Activated T-cell treated with anti-CD3 and anti-CD28 coated beads, Interleukin-2, amount 50 U/mL, for 24 hours (primary cell): ENCODE data around the gene SMO.

Experiments used
- DNase-seq: peaks from one replicate; pipeline ENCODE4 v3.0.0-alpha.2; 2020
- H3K27ac Mint-ChIP-seq: 2 replicates; pipeline ENCODE4 v1.8.0; 2020; ENCODE audit warnings: mild to moderate bottlenecking, mixed read lengths
- H3K27me3 Mint-ChIP-seq: 2 replicates; pipeline ENCODE4 v1.8.0; 2020; ENCODE audit warnings: mixed read lengths
- H3K36me3 Mint-ChIP-seq: 2 replicates; pipeline ENCODE4 v1.8.0; 2020; ENCODE audit warnings: low read depth, mixed read lengths
- H3K4me1 Mint-ChIP-seq: 2 replicates; pipeline ENCODE4 v1.8.0; 2020; ENCODE audit warnings: low read depth, mixed read lengths
- H3K4me3 Mint-ChIP-seq: 2 replicates; pipeline ENCODE4 v1.8.0; 2020; ENCODE audit warnings: mild to moderate bottlenecking, moderate library complexity, mixed read lengths
- H3K9me3 Mint-ChIP-seq: 2 replicates; pipeline ENCODE4 v1.8.0; 2020; ENCODE audit warnings: mixed read lengths

Gene SMO

DNA sequence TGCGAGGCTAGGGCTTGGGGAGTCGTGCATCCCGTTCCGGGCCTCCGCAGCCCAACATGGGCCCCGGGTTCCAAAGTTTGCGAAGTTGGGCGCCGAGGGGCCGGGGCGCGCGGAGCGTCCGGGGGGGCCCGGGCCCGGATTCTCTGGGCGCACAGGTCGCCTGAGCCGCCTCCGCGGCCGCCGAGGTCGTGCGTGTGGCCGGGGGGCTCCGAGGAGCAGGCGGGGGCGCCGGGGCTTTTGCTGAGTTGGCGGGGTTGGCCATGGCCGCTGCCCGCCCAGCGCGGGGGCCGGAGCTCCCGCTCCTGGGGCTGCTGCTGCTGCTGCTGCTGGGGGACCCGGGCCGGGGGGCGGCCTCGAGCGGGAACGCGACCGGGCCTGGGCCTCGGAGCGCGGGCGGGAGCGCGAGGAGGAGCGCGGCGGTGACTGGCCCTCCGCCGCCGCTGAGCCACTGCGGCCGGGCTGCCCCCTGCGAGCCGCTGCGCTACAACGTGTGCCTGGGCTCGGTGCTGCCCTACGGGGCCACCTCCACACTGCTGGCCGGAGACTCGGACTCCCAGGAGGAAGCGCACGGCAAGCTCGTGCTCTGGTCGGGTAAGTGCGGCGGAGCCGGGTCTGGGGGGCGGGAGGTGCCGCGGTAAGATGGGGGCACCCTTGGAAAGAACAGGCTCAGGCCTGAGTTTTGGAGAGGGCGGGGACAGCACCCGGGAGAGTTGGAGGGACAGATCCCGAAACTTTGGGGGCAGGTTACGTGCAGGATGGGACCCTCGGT, 643 bp downstream of the SMO start:
- H3K27me3 Mint-ChIP-seq, result peaks cover 71% of the 10 kb centered on the region
- H3K9me3 Mint-ChIP-seq, result no peaks in the 10 kb centered on the region
- H3K27ac Mint-ChIP-seq, result no peak overlapping the region
- H3K4me1 Mint-ChIP-seq, result peaks cover 9% of the 10 kb centered on the region
- H3K36me3 Mint-ChIP-seq, result no peaks in the 10 kb centered on the region
- peak; percentile 37 for DNase-seq
- peak overlapping the region; percentile 60 for H3K4me3 Mint-ChIP-seq

DNA sequence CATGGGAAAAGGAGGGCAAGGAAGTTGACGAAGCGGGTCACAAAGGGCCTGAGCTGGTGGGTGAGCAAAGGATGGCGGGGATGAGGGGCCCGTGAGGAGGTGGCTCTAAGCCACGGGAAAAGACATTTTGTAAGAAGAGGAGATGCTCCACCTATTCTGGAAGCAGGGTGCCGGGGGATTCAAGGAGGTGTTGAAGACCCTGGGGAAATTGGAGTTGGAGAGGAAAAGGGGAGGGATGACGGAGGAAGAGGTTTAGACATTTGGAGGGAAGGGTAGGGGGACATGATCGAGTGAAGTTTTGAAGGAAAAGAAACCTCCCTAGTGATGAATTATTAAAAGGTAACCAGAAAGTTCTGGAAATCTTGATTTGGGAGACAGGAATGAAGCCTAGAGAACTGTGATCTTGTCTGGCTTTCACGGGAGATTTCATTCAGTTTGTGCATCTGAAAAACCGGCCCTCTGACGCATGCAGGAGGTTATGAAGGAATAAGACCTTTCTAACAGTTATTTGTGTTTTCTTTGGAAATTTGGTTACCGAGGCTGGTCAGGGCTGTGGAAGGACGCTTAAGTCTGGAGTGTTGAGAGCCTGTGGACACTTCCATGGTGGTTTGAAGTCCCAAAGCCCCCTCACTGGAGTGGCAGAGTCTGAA, 1.4 kb downstream of the SMO start:
- peak overlapping the region; percentile 60 for H3K4me3 Mint-ChIP-seq
- no peak overlapping the region for H3K27ac Mint-ChIP-seq
- no peaks in the 10 kb centered on the region for H3K9me3 Mint-ChIP-seq
- H3K27me3 Mint-ChIP-seq, result peaks cover 70% of the 10 kb centered on the region
- H3K4me1 Mint-ChIP-seq, result peaks cover 9% of the 10 kb centered on the region
- H3K36me3 Mint-ChIP-seq, result no peaks in the 10 kb centered on the region
- DNase-seq, result no peak

DNA sequence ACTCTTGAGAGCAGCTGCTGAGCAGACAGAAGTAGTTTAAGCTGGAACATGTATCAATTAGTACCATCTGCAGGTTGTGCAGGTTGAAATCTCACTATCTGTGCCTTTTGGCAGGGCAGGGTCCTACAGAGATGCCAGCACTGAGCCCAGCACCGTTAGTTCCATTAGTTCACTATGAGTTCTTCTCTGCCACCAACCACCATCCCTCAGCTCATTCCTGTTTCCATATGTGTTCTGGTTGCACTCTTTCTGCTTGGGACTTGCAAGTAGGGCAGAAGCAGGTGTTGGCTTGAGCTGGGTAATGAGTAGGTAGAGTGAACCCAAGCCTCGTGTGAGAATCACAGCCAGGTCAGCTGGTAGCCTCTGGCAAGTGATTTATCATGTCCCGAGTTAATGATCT, 2.8 kb downstream of the SMO start:
- Mint-ChIP-seq H3K36me3 (no peaks in the 10 kb centered on the region), H3K27me3 (peaks cover 56% of the 10 kb centered on the region), H3K4me1 (peaks cover 9% of the 10 kb centered on the region), H3K4me3 (no peak overlapping the region), H3K27ac (no peak overlapping the region), H3K9me3 (no peaks in the 10 kb centered on the region)
- no peak for DNase-seq

DNA sequence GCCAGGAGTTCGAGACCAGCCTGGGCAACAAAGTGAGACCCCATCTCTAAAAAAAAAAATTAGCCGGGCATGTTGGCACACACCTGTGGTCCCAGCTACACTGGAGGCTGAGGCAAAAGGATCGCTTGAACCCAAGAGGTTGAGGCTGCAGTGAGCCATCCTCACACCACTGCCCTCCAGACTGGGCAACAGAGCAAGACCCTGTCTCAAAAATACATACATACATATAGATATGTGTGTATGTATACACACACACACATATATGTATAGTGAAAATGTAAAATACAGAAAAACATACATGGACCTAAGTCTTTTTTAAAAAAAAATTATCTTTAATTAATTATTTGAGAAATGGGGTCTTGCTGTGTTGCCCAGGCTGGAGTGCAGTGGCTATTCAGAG, 5.5 kb downstream of the SMO start:
- H3K36me3 Mint-ChIP-seq, result no peaks in the 10 kb centered on the region
- no peaks in the 10 kb centered on the region for H3K9me3 Mint-ChIP-seq
- H3K27me3 Mint-ChIP-seq, result peaks cover 34% of the 10 kb centered on the region
- no peak overlapping the region for H3K27ac Mint-ChIP-seq
- DNase-seq, result no peak
- peaks cover 6% of the 10 kb centered on the region for H3K4me1 Mint-ChIP-seq
- H3K4me3 Mint-ChIP-seq, result no peak overlapping the region

- H3K4me1 Mint-ChIP-seq, result no peaks in the 10 kb centered on the region
- H3K9me3 Mint-ChIP-seq, result no peaks in the 10 kb centered on the region
- peaks cover 2% of the 10 kb centered on the region for H3K27me3 Mint-ChIP-seq
- no peak overlapping the region for H3K4me3 Mint-ChIP-seq
- no peaks in the 10 kb centered on the region for H3K36me3 Mint-ChIP-seq
- H3K27ac Mint-ChIP-seq, result no peak overlapping the region
- no peak for DNase-seq
Observed at GRCh38 chr7:129197771-129198170, 9.3 kb downstream of the SMO start.

GRCh38 chr7:129199406-129199805, 11.0 kb downstream of the SMO start:
- peaks cover 3% of the 10 kb centered on the region for H3K27me3 Mint-ChIP-seq
- no peaks in the 10 kb centered on the region for H3K9me3 Mint-ChIP-seq
- H3K4me3 Mint-ChIP-seq, result no peak overlapping the region
- H3K36me3 Mint-ChIP-seq, result no peaks in the 10 kb centered on the region
- DNase-seq, result no peak
- H3K4me1 Mint-ChIP-seq, result no peaks in the 10 kb centered on the region
- H3K27ac Mint-ChIP-seq, result no peak overlapping the region

DNA sequence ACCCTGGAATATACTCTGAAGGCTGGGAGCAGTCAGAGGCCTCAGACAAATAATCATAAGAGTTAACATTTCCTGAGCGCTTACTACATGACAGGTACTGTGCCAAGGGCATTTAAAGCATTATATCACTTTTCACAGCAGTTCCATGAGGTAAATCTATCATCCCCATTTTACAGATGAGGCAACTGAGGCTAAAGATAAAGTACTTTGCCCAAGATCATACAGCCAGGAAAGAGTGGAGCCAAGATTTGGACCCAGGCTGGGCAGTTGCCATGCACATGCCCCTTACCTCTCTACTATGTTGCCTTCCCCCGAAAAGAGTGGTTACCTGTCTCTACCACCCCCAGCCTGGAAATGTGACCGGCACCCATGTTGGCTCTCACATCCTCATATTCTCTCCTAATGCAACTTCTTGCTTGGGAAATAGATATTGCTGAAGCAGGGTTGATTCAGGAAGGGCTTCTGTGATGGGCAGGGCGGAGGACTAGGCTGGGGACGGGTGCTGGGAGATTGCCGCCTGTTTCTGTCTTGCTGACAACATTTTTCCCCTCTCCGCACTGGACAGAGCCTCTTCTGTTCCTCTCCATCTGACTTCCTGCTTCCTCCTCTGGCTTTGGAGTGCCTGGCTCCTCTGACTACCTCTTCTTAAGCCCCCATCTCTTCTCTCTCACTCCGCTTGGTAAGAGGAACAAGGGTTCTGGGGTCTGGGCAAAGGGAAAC, 13.8 kb downstream of the SMO start:
- no peak overlapping the region for H3K4me3 Mint-ChIP-seq
- H3K4me1 Mint-ChIP-seq, result no peaks in the 10 kb centered on the region
- H3K36me3 Mint-ChIP-seq, result no peaks in the 10 kb centered on the region
- DNase-seq, result no peak
- peaks cover 3% of the 10 kb centered on the region for H3K27me3 Mint-ChIP-seq
- no peak overlapping the region for H3K27ac Mint-ChIP-seq
- H3K9me3 Mint-ChIP-seq, result no peaks in the 10 kb centered on the region

- Mint-ChIP-seq H3K36me3 (no peaks in the 10 kb centered on the region), H3K27me3 (peaks cover 3% of the 10 kb centered on the region), H3K4me1 (no peaks in the 10 kb centered on the region), H3K9me3 (no peaks in the 10 kb centered on the region), H3K4me3 (no peak overlapping the region), H3K27ac (no peak overlapping the region)
- DNase-seq, result no peak
Observed at GRCh38 chr7:129203050-129203741, 14.8 kb downstream of the SMO start.

GRCh38 chr7:129205126-129205818, 16.8 kb downstream of the SMO start:
- DNase-seq, result no peak
- H3K4me1 Mint-ChIP-seq, result no peaks in the 10 kb centered on the region
- no peaks in the 10 kb centered on the region for H3K36me3 Mint-ChIP-seq
- H3K27ac Mint-ChIP-seq, result no peak overlapping the region
- H3K9me3 Mint-ChIP-seq, result no peaks in the 10 kb centered on the region
- peaks cover 5% of the 10 kb centered on the region for H3K27me3 Mint-ChIP-seq
- no peak overlapping the region for H3K4me3 Mint-ChIP-seq

- H3K4me3 Mint-ChIP-seq, result no peak overlapping the region
- no peaks in the 10 kb centered on the region for H3K36me3 Mint-ChIP-seq
- H3K27ac Mint-ChIP-seq, result no peak overlapping the region
- H3K4me1 Mint-ChIP-seq, result no peaks in the 10 kb centered on the region
- peaks cover 7% of the 10 kb centered on the region for H3K27me3 Mint-ChIP-seq
- H3K9me3 Mint-ChIP-seq, result no peaks in the 10 kb centered on the region
- no peak for DNase-seq
Observed at GRCh38 chr7:129205987-129206785, 17.8 kb downstream of the SMO start.

GRCh38 chr7:129208667-129209066, 20.2 kb downstream of the SMO start:
- Mint-ChIP-seq H3K27ac (no peak overlapping the region), H3K27me3 (peaks cover 4% of the 10 kb centered on the region), H3K4me1 (no peaks in the 10 kb centered on the region), H3K4me3 (no peak overlapping the region), H3K36me3 (no peaks in the 10 kb centered on the region), H3K9me3 (no peaks in the 10 kb centered on the region)
- DNase-seq, result no peak

DNA sequence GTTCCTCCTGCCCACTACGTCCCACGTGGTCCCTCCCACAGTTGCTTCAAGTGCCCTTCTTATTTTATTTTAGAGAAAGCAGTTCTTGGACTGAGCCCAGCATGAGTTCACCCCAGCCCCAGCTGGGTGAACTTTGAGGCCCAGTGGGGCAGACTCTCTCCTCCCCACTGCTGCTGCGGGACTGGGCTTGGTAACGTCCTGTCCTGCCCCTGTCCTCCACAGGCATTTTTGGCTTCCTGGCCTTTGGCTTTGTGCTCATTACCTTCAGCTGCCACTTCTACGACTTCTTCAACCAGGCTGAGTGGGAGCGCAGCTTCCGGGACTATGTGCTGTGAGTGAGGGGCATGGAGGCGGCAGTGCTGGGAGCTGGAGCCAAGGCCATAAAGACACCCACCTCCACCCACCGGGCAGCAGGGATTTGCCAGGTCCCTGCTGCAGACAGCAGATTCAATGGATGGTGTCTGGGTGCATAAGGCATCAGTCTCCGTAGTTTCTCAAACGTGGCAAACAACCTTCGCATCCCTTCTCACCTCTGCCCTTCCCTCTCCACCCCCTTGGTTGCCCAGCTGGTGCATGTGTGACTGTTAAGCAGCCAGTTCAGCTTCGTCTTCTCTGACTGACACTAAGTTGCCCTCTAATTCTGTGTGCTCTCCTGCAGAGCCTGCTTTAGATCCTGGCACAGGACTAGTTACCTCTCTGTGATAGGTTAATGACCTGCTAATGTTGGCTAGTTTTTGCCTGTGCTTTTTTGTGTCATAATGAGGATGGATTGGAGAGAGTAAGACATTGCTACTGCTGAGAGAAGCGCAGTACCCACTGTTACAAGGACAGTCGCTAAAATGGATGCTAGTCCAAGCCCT, 20.9 kb downstream of the SMO start:
- peaks cover 4% of the 10 kb centered on the region for H3K27me3 Mint-ChIP-seq
- DNase-seq, result no peak
- no peaks in the 10 kb centered on the region for H3K36me3 Mint-ChIP-seq
- no peak overlapping the region for H3K27ac Mint-ChIP-seq
- H3K4me3 Mint-ChIP-seq, result no peak overlapping the region
- H3K4me1 Mint-ChIP-seq, result no peaks in the 10 kb centered on the region
- H3K9me3 Mint-ChIP-seq, result no peaks in the 10 kb centered on the region
